IMR-90 (cell line): ENCODE data around the gene NMS.

Experiments
- CEBPB ChIP-seq: IDR thresholded peaks from 2 replicates; pipeline ENCODE4 v1.6.1; 2012; ENCODE audit warnings: low read depth, low read length, improper control_type of control experiment
- CHD1 ChIP-seq: IDR thresholded peaks from 2 replicates; pipeline ENCODE4 v1.6.1; 2012; ENCODE audit warnings: low read depth, low read length, improper control_type of control experiment
- CTCF ChIP-seq: conservative IDR thresholded peaks from 2 replicates; pipeline ENCODE4 v1.5.1; 2012; ENCODE audit warnings: mild to moderate bottlenecking, low read depth, low read length, improper control_type of control experiment
- ELK1 ChIP-seq: fragments of 150-350 bp; IDR thresholded peaks from 2 replicates; pipeline ENCODE4 v1.6.1; 2016; ENCODE audit warnings: low read depth, mild to moderate bottlenecking, low read length, moderate library complexity, borderline replicate concordance
- MAFK ChIP-seq: IDR thresholded peaks from 2 replicates; pipeline ENCODE4 v1.6.1; 2012; ENCODE audit warnings: low read depth, low read length, improper control_type of control experiment
- POLR2A ChIP-seq: IDR thresholded peaks from 2 replicates; pipeline ENCODE4 v1.6.1; 2012; ENCODE audit warnings: mild to moderate bottlenecking, low read depth, low read length
- RAD21 ChIP-seq: IDR thresholded peaks from 2 replicates; pipeline ENCODE4 v1.6.1; 2012; ENCODE audit warnings: low read length, improper control_type of control experiment
- RFX5 ChIP-seq: IDR thresholded peaks from 2 replicates; pipeline ENCODE4 v1.8.0; 2012; ENCODE audit warnings: low read depth, mild to moderate bottlenecking, low read length, moderate library complexity
- SMC3 ChIP-seq: fragments of 150-350 bp; IDR thresholded peaks from 2 replicates; pipeline ENCODE4 v1.6.1; 2016; ENCODE audit warnings: low read depth, mild to moderate bottlenecking, antibody characterized with exemption, low read length, moderate library complexity
- USF2 ChIP-seq: fragments of 150-350 bp; IDR thresholded peaks from 2 replicates; pipeline ENCODE4 v1.6.1; 2017; ENCODE audit warnings: mild to moderate bottlenecking, antibody characterized with exemption, low read length, low read depth

GRCh38 chr2:100485396-100485795, 15.1 kb downstream of the NMS start:
- TF ChIP-seq CTCF (no peak), POLR2A (no peak), MAFK (no peak), RAD21 (no peak), RFX5 (no peak), CHD1 (no peak), ELK1 (no peak), CEBPB (no peak), USF2 (no peak), SMC3 (no peak)
